Stimulated activated CD4-positive, alpha-beta T cell treated with anti-CD3 and anti-CD28 coated beads, Interleukin-2, amount 100 ng/mL, for 24 hours (primary cell): ENCODE data around the gene MDGA2.
"Not testable (repeated sequence)": the region's sequence is repeated elsewhere in the genome, so short reads cannot be mapped to it uniquely, and the experiment has no call there.

Source experiments
- DNase-seq, 2 donors: peaks; one replicate each; pipeline ENCODE4 v3.0.0-alpha.2; 2020

Gene MDGA2

DNA sequence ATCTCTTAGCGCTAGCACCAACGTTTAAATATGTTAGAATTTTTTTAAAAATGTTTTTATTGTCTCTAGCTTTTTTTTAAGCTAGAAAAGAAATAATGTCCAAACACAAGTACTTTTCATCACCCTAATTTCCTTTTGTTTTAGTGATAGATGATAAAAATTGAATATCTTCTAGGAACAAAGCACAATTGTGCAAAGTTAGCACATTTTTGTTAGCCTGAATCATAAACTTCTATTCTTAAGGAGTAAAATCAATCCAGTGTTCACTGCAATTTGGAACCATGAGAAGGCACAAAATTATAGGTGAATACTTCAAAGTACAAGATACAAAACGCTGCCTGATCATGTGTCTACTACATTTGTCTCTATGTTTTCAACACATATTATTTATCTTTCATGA is 615.4 kb downstream of the MDGA2 start:
- DNase-seq: no peak

DNA sequence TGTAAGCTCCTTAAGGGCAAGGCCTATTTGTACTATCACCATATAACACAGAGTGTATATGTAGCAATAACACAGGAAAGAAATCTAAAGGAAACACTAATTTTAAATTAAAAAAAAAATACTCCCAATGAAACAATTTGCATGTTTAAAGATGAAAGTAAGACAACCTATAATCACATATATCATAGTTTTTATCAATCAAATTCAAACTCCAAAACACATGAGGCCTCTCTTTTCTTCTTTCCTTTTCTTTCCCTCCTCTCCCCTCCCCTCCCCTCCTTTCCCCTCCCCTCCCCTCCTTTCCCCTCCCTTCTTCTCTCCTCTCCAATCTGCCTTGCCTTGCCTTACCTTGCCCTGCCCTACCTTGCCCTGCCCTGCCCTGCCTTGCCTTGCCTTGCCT is 618.0 kb downstream of the MDGA2 start:
- DNase-seq: no peak

DNA sequence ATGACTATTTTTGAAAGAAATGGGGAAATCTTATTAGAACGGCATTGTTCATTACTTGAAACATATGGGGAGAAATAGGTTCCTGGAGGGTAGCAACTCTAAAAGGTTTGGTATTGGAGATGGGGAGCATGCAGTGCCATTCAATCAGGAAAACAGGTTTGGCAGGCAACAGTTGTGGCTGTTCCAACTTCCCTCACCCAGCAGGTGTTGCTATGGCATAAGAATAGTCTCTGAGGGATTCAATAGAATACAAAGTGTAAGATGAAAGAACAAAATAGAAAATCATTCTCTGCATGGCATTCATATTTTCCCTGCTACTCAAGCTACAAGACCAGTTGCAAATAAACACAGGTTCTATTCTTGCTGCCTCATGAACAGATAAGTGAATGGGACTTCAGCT is 630.6 kb downstream of the MDGA2 start:
- DNase-seq: no peak

DNA sequence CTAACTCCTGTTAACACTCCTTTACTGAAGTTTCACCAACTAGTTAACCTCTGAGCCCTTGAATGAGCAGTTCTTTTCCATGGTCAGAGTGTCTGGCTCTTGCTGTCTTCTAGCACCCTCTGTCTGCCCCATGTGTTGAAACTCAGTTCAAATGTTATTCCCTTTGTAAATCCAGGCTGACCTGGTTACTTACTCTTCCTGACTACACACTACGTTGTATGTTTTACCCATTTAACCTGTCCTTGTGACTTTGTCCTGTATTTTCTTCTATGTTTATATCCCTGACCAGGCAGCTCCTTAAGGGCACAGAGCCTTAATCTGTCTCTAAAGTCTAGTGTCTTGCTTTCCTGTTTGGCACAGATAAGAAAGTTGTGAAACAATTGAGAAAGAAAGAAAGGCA is 634.9 kb downstream of the MDGA2 start:
- DNase-seq: no peak

DNA sequence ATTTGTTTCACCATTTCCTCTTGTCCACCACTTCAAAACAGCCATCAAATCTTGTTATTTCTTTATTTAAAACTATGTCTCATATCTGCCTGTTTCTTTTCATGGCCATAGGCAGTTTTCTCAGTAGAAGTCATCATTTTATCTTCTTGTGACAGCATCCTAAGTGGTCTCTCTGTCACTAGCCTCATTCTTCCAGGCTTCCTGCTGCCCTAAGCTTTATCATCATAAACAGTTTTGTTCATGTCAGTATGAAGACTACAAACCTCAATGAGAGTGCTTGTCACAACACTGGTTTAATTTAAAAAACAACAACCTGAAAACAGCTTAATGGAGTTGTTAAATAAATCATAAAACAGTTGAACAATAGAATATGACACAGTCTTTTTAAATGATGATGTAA is 636.1 kb downstream of the MDGA2 start:
- no peak for DNase-seq

DNA sequence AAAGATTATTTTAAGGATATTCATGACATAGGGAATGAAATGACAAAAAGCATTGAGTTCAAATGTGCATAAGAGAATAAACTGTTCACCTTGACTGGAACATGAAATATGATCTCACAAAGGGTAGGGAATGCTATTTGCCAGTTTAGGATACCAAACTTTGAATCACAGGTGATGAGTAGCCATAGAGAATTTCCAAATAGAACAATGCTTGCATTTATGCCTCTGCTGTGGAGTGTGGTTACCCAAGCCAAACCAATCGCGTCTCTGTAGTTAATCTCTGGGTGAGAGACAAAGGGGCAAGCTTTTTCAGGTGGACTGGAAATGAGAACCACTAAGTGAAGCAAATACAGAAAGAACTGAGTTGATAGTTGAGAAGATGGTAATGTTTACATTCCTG is 652.7 kb downstream of the MDGA2 start:
- no peak for DNase-seq

DNA sequence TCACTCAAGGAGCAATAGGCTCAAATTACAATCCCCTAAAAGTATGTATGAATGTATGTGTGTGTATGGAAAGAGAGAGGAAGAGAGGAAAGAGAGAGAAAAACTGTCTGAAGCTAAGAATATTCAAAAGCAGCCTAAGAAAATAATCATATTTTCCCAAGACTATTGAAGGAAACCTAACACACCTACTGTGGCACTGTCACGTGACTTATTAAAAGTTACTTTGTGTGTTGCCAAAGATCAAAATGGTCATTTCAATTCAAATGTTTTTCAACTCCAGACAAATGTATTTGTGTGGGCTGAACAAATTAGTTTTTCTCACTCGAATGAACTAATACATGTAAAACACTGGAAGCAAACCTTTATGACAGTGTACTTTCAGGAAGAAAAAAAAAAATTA is 654.9 kb downstream of the MDGA2 start:
- DNase-seq: no peak

DNA sequence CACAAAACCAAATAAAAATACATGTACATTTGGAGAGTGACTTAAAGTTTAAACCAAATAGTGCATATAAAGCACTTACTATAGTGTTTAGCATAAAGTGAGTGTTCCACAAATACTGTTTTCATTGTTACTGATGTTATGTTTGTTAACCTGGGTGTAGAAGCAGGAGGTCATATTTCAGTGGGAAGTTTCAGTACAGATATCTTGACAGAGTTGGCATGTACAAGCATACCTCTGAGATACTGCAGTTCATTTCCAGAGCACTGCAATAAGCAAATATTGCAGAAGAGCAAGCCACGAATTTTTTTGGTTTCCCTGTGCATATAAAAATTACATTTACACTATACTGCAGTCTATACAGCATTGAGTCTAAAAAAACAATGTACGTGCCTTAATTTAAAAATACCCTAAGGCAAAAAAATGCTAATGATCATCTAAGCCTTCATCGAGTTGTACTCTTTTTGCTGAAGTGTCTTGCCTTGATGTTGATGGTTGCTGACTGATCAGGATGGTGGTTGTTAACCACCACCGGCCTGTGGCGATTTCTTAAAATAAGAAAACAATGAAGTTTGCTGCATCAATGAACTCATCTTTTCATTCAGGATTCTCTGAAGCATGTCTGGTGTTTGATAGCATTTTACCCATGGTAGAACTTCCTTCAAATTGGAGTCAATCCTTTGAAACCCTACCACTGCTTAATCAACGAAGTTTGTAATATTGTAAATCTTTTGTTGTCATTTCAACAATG is 662.7 kb downstream of the MDGA2 start:
- no peak for DNase-seq

DNA sequence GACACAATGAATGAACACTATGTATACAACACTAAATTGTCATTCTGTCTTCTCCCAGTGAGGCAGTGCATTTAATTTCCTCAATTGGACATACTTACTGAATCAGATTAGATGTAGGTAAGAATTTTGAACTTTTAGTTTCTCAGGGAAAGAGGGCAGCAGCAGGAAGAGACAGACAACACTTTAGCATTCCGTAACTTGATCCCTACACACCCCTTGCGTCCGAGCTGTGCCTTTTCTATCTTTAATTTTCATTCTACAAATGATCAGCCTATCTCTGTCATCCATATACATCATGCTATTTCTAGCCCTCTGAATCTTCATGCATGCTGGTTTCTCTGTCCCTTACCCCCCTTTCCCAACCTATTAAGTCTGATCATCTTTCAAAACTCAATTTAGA is 665.8 kb downstream of the MDGA2 start:
- DNase-seq: no peak

DNA sequence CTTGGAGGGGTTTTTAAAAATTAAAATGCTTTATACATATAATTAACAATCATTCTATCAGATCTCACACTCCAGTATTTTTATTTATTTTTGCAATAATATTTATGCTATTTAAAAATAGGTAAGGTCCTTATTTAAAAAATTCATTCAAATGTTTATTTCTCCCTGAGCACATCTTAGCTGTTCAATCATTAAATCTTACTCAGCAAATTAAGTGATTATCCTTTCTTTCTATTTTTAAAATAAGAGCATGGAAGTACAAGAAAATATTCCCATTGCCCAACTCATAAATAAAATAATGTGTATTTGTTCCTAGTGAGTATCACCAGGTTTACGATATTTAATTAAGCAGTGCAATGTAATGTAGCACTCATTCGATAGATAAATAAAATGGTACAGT is 666.7 kb downstream of the MDGA2 start:
- no peak for DNase-seq

DNA sequence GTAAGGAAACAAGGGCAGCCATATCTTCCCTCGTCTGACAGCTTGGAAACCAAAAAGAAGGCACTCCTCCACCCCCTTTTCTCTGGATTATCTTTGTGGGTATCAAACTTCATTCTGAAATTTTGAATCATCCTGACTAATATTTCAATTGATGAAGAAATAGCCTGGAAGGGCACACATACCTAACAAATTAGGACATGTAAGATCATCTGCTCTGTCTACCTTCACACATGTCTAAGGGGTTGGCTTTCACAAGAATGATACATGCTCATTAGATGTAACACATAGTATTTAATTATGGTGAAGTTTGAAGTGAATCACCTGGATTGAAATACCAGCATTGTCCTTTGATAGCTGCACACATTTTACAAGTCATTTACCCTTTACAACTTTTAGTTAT is 675.7 kb downstream of the MDGA2 start:
- no peak for DNase-seq

DNA sequence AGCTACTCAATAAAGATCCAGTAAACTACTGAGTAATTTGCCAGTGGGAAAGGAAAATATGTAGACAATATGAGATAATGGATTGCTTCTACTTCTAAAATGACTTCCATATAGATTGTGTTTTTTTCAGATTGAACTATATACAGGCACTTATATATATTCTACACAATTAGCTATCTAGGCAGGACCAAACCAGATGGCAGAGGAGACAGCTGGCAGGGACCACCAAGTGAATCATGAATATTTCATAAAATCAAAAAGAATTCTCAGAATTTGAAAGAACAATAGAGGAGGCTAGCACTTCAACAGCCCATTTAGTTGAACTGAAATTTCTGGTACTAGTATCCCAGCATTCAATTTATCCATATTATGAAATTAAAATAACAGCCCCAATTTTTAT is 685.8 kb downstream of the MDGA2 start:
- DNase-seq: no peak

DNA sequence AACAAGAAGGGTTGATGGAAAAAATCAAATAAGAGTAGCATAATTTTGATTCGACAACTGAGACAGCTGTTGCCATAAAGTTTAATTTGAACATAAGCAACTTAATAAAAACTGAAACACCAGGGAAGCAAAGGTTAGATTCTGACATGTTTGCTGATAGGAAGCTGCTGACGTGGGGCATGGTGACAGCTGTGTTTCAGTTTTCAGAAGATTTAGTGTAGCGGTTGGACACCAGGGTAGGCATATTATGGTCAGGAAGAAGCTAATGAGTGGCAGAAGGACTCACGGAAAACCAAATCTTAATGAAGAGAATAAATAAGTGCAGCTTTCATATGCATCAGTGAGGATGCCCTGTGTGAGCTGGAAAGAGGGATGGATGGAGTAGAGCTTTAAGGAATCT is 687.1 kb downstream of the MDGA2 start:
- DNase-seq: no peak

DNA sequence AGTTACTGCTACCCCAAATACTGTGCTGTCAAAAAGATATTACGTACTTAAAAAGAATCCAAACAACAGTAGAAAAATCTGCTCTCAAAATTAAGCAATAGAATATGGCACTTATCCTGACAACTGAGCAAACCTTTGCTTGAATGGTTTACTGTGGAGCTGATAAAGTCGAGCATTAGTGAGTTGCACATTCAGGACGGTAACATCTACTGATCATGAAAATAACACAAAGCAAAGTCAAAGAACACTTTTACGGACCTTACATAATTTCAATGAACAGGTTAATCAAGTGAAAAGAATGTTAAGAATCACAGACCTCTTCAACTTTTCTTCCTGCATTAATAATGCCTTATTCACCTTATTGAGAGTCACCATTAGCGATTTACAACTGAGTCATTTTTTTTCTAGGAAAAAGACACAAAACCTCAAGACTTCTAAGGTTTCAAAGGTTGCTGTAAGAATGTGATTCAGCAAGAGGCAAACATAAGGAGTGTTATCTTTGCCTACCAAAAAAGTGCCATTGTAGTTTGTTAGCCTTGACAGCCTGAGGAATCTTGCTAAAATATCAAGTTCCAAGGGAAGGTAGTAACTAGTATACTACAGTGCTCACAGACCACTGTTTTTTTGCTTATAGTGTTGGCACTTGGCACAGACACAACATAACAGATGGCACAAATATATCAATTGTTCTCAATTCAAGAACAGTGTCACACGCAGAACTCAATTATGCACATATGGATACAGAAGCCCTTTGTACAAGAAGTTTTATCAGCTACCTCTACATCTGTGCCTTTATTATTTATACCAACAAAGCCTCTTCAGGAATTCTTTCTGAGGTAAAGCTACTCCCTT is 689.6 kb downstream of the MDGA2 start:
- DNase-seq: no peak

DNA sequence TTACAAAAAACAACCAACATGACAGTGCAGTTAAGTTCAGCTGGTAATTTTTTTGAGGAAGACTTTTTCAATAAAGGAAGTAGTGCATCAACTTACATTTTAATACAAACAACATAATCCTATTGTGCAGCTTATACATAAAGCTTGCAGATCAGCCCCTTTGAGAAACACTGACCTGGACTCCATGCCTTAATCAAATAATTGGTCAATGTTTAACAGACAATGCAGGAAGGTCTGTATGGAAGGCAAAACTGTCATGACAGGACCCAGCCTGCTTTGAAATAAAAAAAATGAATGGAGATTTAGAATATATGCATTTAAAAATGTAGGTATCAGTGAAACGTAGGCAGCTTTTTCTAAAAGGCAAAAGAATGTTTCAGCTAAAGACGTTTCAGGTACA is 702.1 kb downstream of the MDGA2 start:
- DNase-seq: no peak

DNA sequence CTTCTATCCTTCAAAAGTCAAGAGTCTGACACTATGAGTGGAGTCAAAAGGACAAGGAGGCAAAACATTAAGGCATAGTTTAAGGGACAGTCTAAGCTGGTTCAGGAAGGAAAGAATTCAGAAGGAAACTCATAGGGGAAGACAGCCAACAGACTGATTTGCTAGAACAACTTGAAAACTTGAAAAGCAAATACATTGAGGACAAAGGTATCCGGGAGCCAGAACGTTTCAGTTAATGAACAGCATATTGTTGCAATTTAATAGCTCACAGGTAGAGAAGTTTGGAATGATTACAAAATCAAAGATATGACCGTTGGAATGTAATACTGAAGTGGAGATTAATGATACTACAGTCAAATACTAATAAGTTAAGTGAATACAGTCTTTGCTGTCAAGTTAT is 711.0 kb downstream of the MDGA2 start:
- DNase-seq: no peak

DNA sequence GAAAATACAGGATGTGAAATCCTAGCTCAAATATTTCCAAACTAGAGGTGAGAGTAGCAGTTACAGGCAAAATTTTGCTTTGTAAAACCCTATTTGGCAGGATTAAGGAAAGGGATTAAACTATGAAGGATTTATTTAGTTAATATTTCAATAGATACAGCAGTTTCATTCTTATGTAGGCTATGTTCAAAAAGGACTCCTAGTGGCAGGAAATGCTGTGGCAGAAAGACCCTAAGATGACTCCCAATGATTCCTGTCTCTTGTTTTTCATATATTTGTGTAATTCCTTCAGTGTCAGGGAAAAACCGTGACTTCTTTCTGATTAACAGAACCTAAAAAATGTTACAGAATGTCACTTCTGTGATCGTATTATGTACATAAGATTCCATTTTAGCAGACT is 724.3 kb downstream of the MDGA2 start:
- no peak for DNase-seq

DNA sequence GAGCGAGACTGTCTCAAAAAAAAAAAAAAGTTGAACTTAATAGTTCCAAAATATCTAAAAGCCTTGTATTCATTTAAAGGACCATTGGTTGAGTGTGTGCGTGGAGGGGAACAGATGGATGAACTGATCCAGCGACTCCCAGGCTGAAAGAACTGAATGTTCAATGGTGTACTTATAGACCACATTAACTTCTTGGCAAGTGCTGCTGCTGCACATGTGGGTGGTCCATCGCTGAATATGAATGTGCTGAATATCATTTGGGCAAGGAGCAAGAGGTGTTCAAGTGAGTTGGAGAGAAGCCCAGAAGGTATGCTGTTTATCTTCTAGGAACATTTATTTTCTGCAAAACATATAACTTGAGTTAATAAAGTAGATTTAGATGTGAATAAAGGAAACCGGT is 734.8 kb downstream of the MDGA2 start:
- no peak for DNase-seq

DNA sequence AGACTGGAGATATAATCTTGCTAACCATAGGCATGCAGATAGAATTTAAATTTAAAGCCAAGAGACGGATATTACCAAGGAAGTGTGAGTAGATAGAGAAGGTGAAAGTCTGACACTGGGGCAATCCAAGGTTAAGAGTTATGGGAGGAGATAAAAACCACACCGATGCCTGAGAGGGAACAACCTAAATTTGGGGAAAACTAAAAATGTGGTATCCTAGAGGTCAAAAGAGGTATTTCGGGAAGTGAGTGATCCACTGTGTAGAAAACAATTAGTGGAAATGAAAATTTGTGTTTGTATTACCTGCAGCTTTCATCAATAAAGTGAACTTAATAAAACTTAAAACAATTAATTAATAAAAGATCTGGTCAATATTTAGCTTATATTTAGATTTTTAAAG is 754.9 kb downstream of the MDGA2 start:
- DNase-seq: no peak

DNA sequence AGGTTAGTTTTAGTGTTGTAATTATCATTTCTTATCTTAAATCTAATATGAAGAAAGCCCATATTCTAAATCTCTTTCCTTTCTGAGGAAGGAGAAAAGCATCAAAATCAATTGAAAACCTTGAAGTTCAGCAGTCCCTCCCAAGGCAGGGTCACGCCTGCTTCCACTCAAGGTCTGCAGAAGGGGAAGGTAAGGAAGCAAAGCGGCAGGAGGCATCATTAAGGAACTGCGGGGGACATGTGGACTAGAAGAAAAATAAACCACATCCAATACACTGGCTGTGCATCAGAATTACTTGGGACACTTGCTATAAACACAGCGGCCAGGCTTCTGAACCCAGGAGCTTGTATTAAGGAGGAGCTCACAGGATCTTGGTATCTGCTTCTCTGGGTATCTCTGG is 759.9 kb downstream of the MDGA2 start:
- DNase-seq: not testable (repeated sequence)

DNA sequence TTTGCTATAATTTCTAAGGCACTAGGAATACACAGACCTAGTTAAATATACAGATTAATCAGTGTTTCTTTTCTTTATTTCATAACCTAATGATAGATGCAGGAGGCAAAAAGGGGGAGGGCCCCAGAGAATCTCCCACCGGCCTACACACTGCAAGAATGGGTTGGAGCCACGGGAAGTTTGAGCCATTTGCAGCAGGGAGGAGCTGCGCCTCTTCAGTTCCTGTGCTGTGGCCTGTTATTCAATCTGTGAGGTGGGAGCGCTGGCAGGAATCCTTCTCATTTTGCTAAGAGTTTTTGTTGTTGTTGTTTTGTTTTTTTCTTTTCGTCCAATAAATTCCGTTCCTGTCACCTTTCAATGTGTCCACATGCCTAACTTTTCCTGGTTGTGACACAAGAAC is 772.6 kb downstream of the MDGA2 start:
- DNase-seq: no peak

DNA sequence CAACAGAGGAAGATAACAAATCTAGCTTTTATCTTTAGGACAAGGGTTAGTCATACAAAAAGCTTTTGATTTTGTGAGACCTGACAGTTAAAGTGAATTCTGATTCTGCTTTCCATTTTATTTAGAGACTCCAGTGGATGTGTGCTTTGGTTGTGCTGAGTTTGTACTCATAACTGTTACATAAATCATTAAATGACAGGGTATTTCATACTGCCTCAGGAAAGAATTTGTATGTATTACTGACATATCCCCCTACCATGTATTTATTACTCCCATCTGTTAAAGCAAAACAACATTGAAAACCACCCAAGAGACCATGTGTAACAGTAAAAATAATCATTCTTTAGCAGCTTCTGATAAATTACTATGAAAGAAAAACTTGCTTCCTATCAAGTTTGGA is 780.9 kb downstream of the MDGA2 start:
- DNase-seq: no peak

DNA sequence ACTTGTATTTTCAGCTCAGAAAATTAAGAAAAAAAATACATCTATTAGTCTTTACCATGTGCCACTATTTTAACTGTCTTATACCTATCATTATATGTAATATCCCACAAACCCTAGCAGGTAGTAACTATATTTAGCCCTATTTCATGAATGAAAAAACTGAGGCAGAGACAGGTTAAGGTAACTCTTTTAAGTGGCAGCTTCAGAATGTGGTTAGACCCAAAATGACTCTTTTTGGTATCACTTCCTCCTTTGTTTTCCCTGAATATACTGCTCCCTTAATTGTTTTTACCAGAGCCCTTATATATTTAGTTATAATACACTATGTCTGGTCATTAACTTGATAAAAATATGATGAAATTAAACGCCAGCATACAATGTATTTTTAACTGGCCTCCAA is 788.3 kb downstream of the MDGA2 start:
- DNase-seq: no peak

DNA sequence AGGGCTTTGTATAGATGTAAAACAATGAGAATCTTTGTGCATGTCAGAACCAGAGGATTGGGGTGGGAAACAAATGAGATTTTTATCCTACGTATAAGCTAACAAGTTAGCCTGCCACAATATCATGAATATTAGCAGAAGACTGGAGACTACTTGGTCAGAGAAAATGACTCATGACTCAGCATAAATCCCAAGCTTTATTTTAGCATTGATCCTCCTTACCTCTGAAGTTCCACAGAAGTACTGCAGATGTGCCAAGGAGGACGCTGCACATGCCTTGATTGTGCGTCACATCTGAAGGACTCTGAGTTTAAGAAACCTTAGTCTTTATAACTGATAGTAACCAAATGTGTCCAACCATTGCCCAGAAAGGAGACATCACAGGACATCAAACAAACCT is 789.8 kb downstream of the MDGA2 start:
- DNase-seq: no peak

DNA sequence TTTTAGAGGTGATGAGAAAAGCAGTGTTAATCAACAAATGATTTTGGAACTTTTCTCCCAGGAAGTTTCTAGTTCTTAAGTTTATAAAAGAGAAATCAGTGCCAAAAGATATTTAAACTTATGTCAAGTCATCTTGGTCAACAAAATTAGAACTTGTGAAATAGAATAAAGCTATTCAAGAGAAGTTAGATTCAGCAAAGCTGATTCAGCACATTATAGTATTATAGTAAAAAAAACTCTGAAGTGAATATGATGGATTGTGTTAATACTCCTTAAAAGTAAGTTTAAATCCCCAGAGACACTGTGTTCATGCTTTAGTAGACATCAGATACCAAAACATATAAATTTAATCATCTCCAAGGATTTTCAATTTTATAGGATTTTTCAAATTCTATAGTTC is 813.7 kb downstream of the MDGA2 start:
- no peak for DNase-seq
